HEK293 (cell line): Measurements from ENCODE around the gene B3GALNT1.

Experiments used
- CTCF ChIA-PET: fragments of 350-600 bp; formaldehyde crosslinking; extraction: SDS; loops from one replicate; lab custom pipeline; 2021; ENCODE audit warnings: antibody characterized with exemption; lab: Yijun Ruan, JAX
- POLR2A ChIA-PET: fragments of 300-600 bp; formaldehyde crosslinking; extraction: SDS; loops from one replicate; lab custom pipeline; 2020; ENCODE audit warnings: antibody characterized with exemption, inconsistent platforms; lab: Yijun Ruan, JAX
- H3K27ac ChIP-seq: fragments of 200-500 bp; sonication (Bioruptor generic); 2 replicates; pipeline ENCODE4 v1.5.1; 2014; ENCODE audit warnings: low read depth, low read length, control low read depth, inconsistent platforms; ENCODE audit errors: extremely low read depth
- H3K36me3 ChIP-seq, 2 experiments: fragments of 200-500 bp in 1 of 2; sonication (Bioruptor generic) in 1 of 2; 1 replicate in 1 of 2; 2 replicates in 1 of 2; pipeline ENCODE4 v1.5.1; 2014 to 2017; ENCODE audit warnings: inconsistent platforms in 2 of 2, low read length in 2 of 2; ENCODE audit not compliant: control insufficient read depth in 2 of 2, insufficient read depth in 1 of 2
- H3K4me1 ChIP-seq: fragments of 200-500 bp; sonication (Bioruptor generic); 2 replicates; pipeline ENCODE4 v1.5.1; 2014; ENCODE audit warnings: mild to moderate bottlenecking, low read length, inconsistent platforms; ENCODE audit not compliant: control insufficient read depth, insufficient read depth
- H3K4me3 ChIP-seq: 2 replicates; pipeline ENCODE4 v1.5.1; 2011; ENCODE audit warnings: low read depth, mild to moderate bottlenecking, control low read depth, low read length, moderate library complexity
- H3K9me3 ChIP-seq: fragments of 200-500 bp; sonication (Bioruptor generic); 2 replicates; pipeline ENCODE4 v1.5.1; 2014; ENCODE audit warnings: low read depth, low read length, inconsistent platforms; ENCODE audit not compliant: control insufficient read depth, insufficient read depth
- GFI1B ChIP-seq: fragments of 450-650 bp; formaldehyde crosslinking; IDR thresholded peaks from 2 replicates; pipeline ENCODE4 v1.5.1; 2016; ENCODE audit warnings: missing biosample characterization, missing genetic modification characterization
- KLF10 ChIP-seq: fragments of 450-650 bp; IDR thresholded peaks from 2 replicates; pipeline ENCODE4 v1.5.1; 2018; ENCODE audit warnings: missing biosample characterization, mild to moderate bottlenecking, missing genetic modification characterization
- PRDM10 ChIP-seq: fragments of 450-650 bp; formaldehyde crosslinking; IDR thresholded peaks from 2 replicates; pipeline ENCODE4 v1.5.1; 2016; ENCODE audit warnings: missing biosample characterization, missing genetic modification characterization
- SP2 ChIP-seq: fragments of 450-650 bp; formaldehyde crosslinking; IDR thresholded peaks from 2 replicates; pipeline ENCODE4 v1.5.1; 2016; ENCODE audit warnings: missing biosample characterization, missing genetic modification characterization
- ZFP3 ChIP-seq: fragments of 450-650 bp; formaldehyde crosslinking; IDR thresholded peaks from 2 replicates; pipeline ENCODE4 v1.5.1; 2016; ENCODE audit warnings: low read depth, missing biosample characterization, missing genetic modification characterization
- ZNF133 ChIP-seq: fragments of 450-650 bp; formaldehyde crosslinking; IDR thresholded peaks from 2 replicates; pipeline ENCODE4 v1.5.1; 2016; ENCODE audit warnings: missing biosample characterization, missing genetic modification characterization
- ZNF16 ChIP-seq: fragments of 450-650 bp; formaldehyde crosslinking; IDR thresholded peaks from 2 replicates; pipeline ENCODE4 v1.5.1; 2016; ENCODE audit warnings: low read depth, missing biosample characterization, missing genetic modification characterization
- ZNF2 ChIP-seq: fragments of 450-650 bp; formaldehyde crosslinking; IDR thresholded peaks from 2 replicates; pipeline ENCODE4 v1.5.1; 2016; ENCODE audit warnings: missing biosample characterization, missing genetic modification characterization
- ZNF221 ChIP-seq: fragments of 450-650 bp; formaldehyde crosslinking; IDR thresholded peaks from 2 replicates; pipeline ENCODE4 v1.5.1; 2017; ENCODE audit warnings: missing biosample characterization, missing genetic modification characterization, borderline replicate concordance
- ZNF248 ChIP-seq: fragments of 450-650 bp; formaldehyde crosslinking; IDR thresholded peaks from 2 replicates; pipeline ENCODE4 v1.5.1; 2017; ENCODE audit warnings: missing biosample characterization, missing genetic modification characterization
- ZNF266 ChIP-seq: fragments of 450-650 bp; formaldehyde crosslinking; IDR thresholded peaks from 2 replicates; pipeline ENCODE4 v1.5.1; 2016; ENCODE audit warnings: missing biosample characterization, missing genetic modification characterization, low read depth
- ZNF292 ChIP-seq: fragments of 450-650 bp; formaldehyde crosslinking; IDR thresholded peaks from 2 replicates; pipeline ENCODE4 v1.5.1; 2016; ENCODE audit warnings: low read depth, missing biosample characterization, missing genetic modification characterization, borderline replicate concordance
- ZNF335 ChIP-seq: fragments of 450-650 bp; formaldehyde crosslinking; conservative IDR thresholded peaks from 2 replicates; pipeline ENCODE4 v1.5.1; 2016; ENCODE audit warnings: missing biosample characterization, missing genetic modification characterization
- ZNF350 ChIP-seq: fragments of 450-650 bp; formaldehyde crosslinking; IDR thresholded peaks from 2 replicates; pipeline ENCODE4 v1.5.0; 2017; ENCODE audit warnings: missing biosample characterization, mild to moderate bottlenecking, missing genetic modification characterization
- ZNF404 ChIP-seq: fragments of 450-650 bp; formaldehyde crosslinking; IDR thresholded peaks from 2 replicates; pipeline ENCODE4 v1.5.1; 2017; ENCODE audit warnings: missing biosample characterization, missing genetic modification characterization
- ZNF426 ChIP-seq: fragments of 450-650 bp; formaldehyde crosslinking; IDR thresholded peaks from 2 replicates; pipeline ENCODE4 v1.5.1; 2017; ENCODE audit warnings: missing biosample characterization, missing genetic modification characterization, mild to moderate bottlenecking, inconsistent platforms, moderate library complexity
- ZNF555 ChIP-seq: fragments of 450-650 bp; formaldehyde crosslinking; conservative IDR thresholded peaks from 2 replicates; pipeline ENCODE4 v1.5.1; 2017; ENCODE audit warnings: missing biosample characterization, mild to moderate bottlenecking, missing genetic modification characterization, inconsistent platforms
- ZNF558 ChIP-seq: fragments of 450-650 bp; formaldehyde crosslinking; IDR thresholded peaks from 2 replicates; pipeline ENCODE4 v1.5.1; 2016; ENCODE audit warnings: missing biosample characterization, missing genetic modification characterization
- ZNF561 ChIP-seq: fragments of 450-650 bp; IDR thresholded peaks from 2 replicates; pipeline ENCODE4 v1.5.1; 2018; ENCODE audit warnings: missing biosample characterization, missing genetic modification characterization, borderline replicate concordance
- ZNF585B ChIP-seq: fragments of 450-650 bp; formaldehyde crosslinking; IDR thresholded peaks from 2 replicates; pipeline ENCODE4 v1.5.1; 2016; ENCODE audit warnings: missing biosample characterization, missing genetic modification characterization
- ZNF624 ChIP-seq: fragments of 450-650 bp; formaldehyde crosslinking; IDR thresholded peaks from 2 replicates; pipeline ENCODE4 v1.5.1; 2017; ENCODE audit warnings: missing biosample characterization, missing genetic modification characterization
- ZNF768 ChIP-seq: fragments of 450-650 bp; formaldehyde crosslinking; IDR thresholded peaks from 2 replicates; pipeline ENCODE4 v1.5.1; 2018; ENCODE audit warnings: missing biosample characterization, mild to moderate bottlenecking, missing genetic modification characterization
- ZNF843 ChIP-seq: fragments of 450-650 bp; formaldehyde crosslinking; IDR thresholded peaks from 2 replicates; pipeline ENCODE4 v1.5.1; 2016; ENCODE audit warnings: missing biosample characterization, missing genetic modification characterization
- TF ChIP-seq, protein P1 (sequence below): fragments of 450-650 bp; formaldehyde crosslinking; IDR thresholded peaks from 2 replicates; pipeline ENCODE4 v1.5.1; 2016; ENCODE audit warnings: missing biosample characterization, missing genetic modification characterization
- TF ChIP-seq, protein P2 (sequence below): fragments of 450-650 bp; formaldehyde crosslinking; IDR thresholded peaks from 2 replicates; pipeline ENCODE4 v1.5.1; 2016; ENCODE audit warnings: missing biosample characterization, missing genetic modification characterization

Gene B3GALNT1

GRCh38 chr3:161084277-161084676 lies 20.9 kb downstream of the B3GALNT1 start (continued):
- TF ChIP-seq, protein P1, sequence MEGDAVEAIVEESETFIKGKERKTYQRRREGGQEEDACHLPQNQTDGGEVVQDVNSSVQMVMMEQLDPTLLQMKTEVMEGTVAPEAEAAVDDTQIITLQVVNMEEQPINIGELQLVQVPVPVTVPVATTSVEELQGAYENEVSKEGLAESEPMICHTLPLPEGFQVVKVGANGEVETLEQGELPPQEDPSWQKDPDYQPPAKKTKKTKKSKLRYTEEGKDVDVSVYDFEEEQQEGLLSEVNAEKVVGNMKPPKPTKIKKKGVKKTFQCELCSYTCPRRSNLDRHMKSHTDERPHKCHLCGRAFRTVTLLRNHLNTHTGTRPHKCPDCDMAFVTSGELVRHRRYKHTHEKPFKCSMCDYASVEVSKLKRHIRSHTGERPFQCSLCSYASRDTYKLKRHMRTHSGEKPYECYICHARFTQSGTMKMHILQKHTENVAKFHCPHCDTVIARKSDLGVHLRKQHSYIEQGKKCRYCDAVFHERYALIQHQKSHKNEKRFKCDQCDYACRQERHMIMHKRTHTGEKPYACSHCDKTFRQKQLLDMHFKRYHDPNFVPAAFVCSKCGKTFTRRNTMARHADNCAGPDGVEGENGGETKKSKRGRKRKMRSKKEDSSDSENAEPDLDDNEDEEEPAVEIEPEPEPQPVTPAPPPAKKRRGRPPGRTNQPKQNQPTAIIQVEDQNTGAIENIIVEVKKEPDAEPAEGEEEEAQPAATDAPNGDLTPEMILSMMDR (tag by site-specific recombination) = no peak
- TF ChIP-seq ZNF133 (tag by site-specific recombination) (no peak), KLF10 (tag by site-specific recombination) (no peak), ZNF350 (tag by site-specific recombination) (no peak), ZNF404 (tag by site-specific recombination) (no peak)

- Histone ChIP-seq H3K4me1 (no peaks in the 10 kb centered on the region), H3K36me3 (no peaks in the 10 kb centered on the region), H3K9me3 (no peaks in the 10 kb centered on the region), H3K27ac (no peak overlapping the region), H3K4me3 (no peak overlapping the region)
- TF ChIP-seq ZNF768 (tag by site-specific recombination) (no peak), PRDM10 (tag by site-specific recombination) (0 out of 2 replicates have a peak, but pooled peaks have one; percentile 10)
- TF ChIP-seq, protein P2, sequence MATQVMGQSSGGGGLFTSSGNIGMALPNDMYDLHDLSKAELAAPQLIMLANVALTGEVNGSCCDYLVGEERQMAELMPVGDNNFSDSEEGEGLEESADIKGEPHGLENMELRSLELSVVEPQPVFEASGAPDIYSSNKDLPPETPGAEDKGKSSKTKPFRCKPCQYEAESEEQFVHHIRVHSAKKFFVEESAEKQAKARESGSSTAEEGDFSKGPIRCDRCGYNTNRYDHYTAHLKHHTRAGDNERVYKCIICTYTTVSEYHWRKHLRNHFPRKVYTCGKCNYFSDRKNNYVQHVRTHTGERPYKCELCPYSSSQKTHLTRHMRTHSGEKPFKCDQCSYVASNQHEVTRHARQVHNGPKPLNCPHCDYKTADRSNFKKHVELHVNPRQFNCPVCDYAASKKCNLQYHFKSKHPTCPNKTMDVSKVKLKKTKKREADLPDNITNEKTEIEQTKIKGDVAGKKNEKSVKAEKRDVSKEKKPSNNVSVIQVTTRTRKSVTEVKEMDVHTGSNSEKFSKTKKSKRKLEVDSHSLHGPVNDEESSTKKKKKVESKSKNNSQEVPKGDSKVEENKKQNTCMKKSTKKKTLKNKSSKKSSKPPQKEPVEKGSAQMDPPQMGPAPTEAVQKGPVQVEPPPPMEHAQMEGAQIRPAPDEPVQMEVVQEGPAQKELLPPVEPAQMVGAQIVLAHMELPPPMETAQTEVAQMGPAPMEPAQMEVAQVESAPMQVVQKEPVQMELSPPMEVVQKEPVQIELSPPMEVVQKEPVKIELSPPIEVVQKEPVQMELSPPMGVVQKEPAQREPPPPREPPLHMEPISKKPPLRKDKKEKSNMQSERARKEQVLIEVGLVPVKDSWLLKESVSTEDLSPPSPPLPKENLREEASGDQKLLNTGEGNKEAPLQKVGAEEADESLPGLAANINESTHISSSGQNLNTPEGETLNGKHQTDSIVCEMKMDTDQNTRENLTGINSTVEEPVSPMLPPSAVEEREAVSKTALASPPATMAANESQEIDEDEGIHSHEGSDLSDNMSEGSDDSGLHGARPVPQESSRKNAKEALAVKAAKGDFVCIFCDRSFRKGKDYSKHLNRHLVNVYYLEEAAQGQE (tag by site-specific recombination) = no peak
- ChIA-PET CTCF (no interaction called here), POLR2A (no interaction called here)
Observed at GRCh38 chr3:161083131-161083530, 22.0 kb downstream of the B3GALNT1 start.

GRCh38 chr3:161082063-161082462 lies 23.1 kb downstream of the B3GALNT1 start:
- CTCF ChIA-PET = interaction anchor here (0.6 kb wide), 1 partner anchor 43 kb away, joined by 3 read pairs; no protein-coding TSS in a partner anchor
- H3K9me3 ChIP-seq = no peaks in the 10 kb centered on the region
- TF ChIP-seq ZNF16 (tag by site-specific recombination) (no peak), ZNF335 (tag by site-specific recombination) (no peak), GFI1B (tag by site-specific recombination) (no peak), ZNF555 (tag by site-specific recombination) (no peak), ZNF266 (no peak), SP2 (tag by site-specific recombination) (no peak), ZNF768 (tag by site-specific recombination) (no peak), ZNF221 (tag by site-specific recombination) (no peak), ZFP3 (tag by site-specific recombination) (no peak), ZNF350 (tag by site-specific recombination) (no peak), ZNF624 (tag by site-specific recombination) (no peak), ZNF561 (tag by site-specific recombination) (no peak), ZNF248 (tag by site-specific recombination) (no peak), ZNF585B (tag by site-specific recombination) (no peak), ZNF426 (tag by site-specific recombination) (no peak), ZNF558 (no peak), ZNF2 (tag by site-specific recombination) (no peak), ZNF292 (tag by site-specific recombination) (no peak), ZNF843 (no peak)
- POLR2A ChIA-PET = no interaction called here
- H3K4me1 ChIP-seq = no peaks in the 10 kb centered on the region
- no peak overlapping the region for H3K27ac ChIP-seq
- no peak overlapping the region for H3K4me3 ChIP-seq
- H3K36me3 ChIP-seq = no peaks in the 10 kb centered on the region
